GM19328 (cell line): Measurements from ENCODE around the gene TTLL11.

ENCODE experiments used
- ATAC-seq: cut with Tn5 transposase; IDR thresholded peaks from one replicate; pipeline ENCODE4 v1.9.1; 2021; ENCODE audit warnings: mild to moderate bottlenecking, moderate library complexity; ENCODE audit not compliant: unreplicated experiment

Gene TTLL11

GRCh38 chr9:121838746-121839669, 254.1 kb downstream of the TTLL11 start:
- no peak for ATAC-seq

GRCh38 chr9:121837113-121837961, 255.8 kb downstream of the TTLL11 start:
- ATAC-seq: no peak

GRCh38 chr9:121836366-121836885, 256.7 kb downstream of the TTLL11 start:
- ATAC-seq: no peak

- ATAC-seq: no peak
Observed at GRCh38 chr9:121835587-121836365, 257.3 kb downstream of the TTLL11 start.

GRCh38 chr9:121833061-121833460, 260.0 kb downstream of the TTLL11 start:
- no peak for ATAC-seq

- ATAC-seq: no peak
Observed at GRCh38 chr9:121831869-121832268, 261.2 kb downstream of the TTLL11 start.

- no peak for ATAC-seq
Observed at GRCh38 chr9:121830441-121831140, 262.5 kb downstream of the TTLL11 start.

- ATAC-seq: no peak
Observed at GRCh38 chr9:121827251-121827967, 265.7 kb downstream of the TTLL11 start.

GRCh38 chr9:121826711-121827110, 266.4 kb downstream of the TTLL11 start:
- ATAC-seq: no peak

GRCh38 chr9:121825031-121825691, 267.9 kb downstream of the TTLL11 start:
- no peak for ATAC-seq

- ATAC-seq: no peak
Observed at GRCh38 chr9:121824651-121825030, 268.5 kb downstream of the TTLL11 start.

GRCh38 chr9:121823451-121824169, 269.5 kb downstream of the TTLL11 start:
- no peak for ATAC-seq

GRCh38 chr9:121822093-121823085, 270.7 kb downstream of the TTLL11 start:
- no peak for ATAC-seq

- ATAC-seq: no peak
Observed at GRCh38 chr9:121821326-121821725, 271.8 kb downstream of the TTLL11 start.

- no peak for ATAC-seq
Observed at GRCh38 chr9:121820286-121821005, 272.7 kb downstream of the TTLL11 start.

GRCh38 chr9:121819428-121820231, 273.5 kb downstream of the TTLL11 start:
- no peak for ATAC-seq
